Fibroblast of the conjunctiva (primary cell): Measurements from ENCODE around the gene SLC31A1.
"Not testable (repeated sequence)": the region's sequence is repeated elsewhere in the genome, so short reads cannot be mapped to it uniquely, and the experiment has no call there.

Experiments
- DNase-seq: peaks from one replicate; pipeline ENCODE4 v3.0.0-alpha.2; 2010; ENCODE audit warnings: low read depth

SLC31A1 gene

DNA sequence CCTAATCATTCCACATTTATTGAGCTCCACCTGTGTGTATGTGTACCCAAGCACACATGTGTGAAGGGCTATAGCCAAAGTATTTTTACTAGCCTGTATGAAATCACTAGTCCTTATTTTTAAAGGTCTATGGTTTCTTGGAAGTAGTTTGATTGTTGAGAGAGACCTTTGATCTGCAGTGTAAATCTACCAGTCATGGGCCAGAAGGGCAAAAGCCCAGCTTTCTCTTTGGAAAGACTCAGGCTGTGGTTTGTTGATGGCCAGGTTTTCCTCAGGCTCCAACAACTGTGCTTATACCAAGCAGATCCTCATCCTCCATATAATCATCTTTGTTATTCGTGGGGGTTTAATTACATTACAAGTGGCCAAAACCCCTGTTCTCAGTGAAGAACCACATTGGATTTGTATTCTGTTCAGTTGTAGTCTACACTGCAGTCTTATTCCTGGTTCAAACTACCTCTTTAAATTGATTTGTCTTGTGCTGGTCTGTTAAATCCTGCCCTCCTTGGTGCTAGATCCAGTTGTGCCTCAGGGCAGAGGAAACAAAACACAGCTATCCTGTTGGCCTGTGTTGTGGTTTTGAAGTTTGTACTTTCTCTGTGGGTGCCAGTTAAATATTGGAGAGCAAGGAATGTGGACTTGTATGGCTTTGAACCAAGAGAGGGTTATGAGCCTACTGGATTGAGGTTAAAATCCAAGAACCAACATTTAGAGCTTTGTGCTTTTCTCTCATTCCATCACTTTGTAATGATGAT, 40.8 kb downstream of the SLC31A1 start:
- no peak for DNase-seq

DNA sequence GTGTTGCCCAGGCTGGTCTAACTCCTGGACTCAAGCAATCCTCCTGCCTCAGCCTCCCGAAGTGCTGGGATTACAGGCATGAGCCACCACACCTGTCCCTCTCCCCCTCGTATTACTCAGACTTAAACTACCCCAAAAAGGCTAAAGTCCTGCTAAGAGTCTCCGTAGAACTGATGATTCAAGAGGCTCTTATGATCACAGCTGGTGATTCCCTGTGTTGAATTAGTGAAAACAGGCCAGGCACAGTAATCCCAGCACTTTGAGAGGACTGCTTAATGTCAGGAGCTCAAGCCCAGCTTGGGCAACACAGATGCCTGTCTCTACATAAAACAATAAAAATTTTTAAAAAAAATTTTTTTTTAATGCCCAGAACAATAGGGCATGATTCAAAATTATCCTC, 44.8 kb downstream of the SLC31A1 start:
- DNase-seq = no peak

DNA sequence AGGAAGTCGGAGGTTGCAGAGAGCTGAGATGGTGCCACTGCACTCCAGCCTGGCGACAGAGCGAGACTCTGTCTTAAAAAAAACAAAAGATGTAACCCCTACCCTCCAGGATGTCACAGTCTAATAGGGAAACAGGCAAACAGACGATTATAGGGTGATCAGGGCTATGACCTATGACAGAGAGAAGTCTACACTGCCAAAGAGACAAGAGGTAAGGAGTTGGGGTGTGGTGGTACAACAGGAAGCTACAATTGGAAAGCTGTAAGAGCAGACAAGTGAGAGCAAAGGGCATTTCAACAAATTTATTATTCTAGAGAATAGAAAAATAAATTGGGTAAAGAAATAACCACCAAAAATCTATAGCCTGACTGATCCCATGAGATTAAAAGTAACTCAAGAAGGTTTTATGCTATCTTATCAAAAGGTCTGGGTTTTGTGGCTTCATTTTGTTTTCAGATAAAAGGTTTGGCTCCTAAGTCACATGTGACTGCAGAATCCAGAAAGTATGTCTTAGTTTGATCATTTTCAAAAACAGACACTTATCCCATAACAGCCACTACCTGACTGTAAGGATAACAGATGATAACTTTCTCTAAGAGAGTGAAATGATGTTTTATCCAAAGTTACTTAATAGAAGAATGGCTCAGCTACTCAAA, 46.7 kb downstream of the SLC31A1 start:
- DNase-seq = no peak

DNA sequence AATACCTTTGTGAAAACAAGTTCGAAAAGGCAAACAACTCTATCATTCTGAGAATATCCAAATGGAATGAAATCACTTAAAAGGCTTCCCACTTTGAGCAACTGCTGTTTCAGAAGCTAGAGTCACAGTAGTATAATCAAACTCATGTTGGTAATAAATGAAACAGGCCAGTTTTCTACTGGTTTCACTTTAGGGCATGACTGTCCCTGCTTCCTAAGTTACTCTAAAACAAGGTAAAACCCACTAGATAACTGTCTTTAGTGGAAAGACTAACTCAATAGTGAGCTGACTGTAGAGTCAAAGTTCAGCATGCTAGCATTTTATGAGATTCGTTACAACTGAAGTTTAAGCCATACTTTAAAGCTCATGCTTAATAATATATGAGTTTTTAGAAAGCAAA, 48.0 kb downstream of the SLC31A1 start:
- DNase-seq = no peak

DNA sequence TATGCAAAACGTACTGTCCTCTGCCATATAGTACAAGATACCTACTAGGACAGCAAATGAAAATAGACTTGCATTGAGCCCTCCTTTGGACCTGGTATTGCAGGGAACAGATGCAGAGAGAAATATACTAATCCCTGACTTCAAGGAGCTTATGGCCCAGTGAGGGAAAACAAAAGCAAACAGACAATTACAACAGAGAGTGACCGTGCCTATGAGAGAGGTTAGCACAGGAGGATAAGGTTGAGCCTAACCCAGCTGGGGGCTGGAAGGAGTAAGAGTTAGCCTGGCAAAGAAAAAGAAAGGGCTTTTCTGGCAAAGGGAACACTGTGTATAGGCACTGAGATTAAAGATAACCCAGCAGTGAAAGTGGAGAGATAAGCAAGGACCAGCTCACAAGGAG, 48.5 kb downstream of the SLC31A1 start:
- DNase-seq = no peak

DNA sequence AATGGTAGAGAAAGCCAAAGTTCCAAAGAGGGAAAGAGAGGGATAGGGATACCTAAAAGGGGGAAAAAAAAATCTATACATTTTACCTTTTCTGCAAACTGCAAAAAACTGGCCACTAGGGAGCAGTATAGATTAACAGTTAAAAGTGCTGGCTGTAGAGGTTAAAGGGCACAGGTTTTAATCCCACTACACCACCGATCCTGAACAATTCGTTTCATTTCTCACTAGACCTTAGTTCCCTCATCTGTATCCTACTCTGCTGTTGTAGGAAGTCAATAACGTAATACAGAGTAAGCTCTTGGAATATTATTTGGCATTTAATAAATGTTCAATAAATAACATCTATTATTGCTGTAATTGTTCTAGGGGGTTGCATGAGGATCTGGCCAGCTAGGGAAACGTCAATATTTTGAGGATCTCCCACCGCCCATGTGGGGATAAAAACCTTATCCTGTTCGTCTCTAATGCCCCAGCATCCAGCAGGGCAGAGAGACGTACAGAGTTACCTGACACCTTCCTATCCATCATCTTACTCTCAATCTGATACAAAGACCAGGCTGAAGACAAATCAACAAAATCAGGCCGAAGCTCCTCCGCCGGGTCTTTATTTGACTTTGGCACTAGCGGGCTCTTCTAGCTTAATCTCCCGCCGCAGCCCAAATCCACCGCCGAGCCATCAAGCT, 53.3 kb downstream of the SLC31A1 start:
- peak; percentile 46 for DNase-seq

DNA sequence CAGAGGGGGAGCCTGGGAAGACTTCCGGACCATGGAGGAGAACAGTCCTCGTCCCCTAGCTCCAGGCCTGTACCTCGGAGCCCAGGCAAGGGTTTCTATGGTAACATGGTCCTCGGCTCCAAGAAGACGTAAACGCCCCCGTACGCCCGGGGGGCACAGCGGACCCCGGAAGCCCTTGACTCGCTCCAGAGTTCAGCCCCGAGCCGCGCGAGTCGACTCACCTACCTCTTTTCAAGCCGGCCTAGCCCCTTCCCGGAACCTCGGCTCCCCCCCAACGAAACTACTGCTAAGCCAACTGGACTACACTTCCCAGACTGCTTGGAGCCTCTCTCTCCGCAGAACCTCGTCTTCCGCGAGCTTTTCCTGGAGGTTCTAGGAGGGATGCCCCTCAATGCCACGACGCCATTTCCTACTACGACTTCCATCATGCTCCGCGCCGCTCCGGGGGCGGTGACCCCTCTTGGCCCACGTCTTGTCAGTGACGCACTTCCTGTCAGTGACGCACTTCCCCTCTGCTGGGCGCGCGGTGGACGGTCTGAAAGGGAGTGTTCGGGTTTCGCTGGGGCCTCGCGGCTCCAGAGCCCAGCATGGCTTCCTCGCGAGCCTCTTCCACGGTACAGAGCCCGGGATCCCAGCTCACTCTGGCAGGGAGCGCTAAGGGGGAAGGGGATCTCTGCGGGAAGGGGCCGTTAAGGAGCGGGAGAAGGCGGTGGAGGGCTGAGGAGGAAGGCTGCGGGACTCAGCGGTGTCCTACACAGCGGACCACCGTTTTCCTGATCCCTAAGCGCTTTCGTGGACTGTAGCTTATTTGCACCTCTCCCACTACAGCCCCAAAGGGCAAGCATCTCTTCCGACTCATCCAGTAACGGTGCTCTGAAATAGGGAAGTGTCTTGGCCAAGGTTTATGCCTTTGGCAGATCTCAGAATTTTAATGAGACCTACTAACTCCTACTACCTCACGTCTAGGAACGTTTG, 54.1 kb downstream of the SLC31A1 start, which contains the start of the genes CDC26 and PRPF4:
CDC26 (minus strand) TSS at position 416 of the 975 bp plus-strand sequence. CDS start 3,065 bp downstream, outside the sequence.
PRPF4 (plus strand) TSS at position 502 of the 975 bp plus-strand sequence; CDS start at position 588, 86 bp downstream.
- peak; percentile 98 for DNase-seq

DNA sequence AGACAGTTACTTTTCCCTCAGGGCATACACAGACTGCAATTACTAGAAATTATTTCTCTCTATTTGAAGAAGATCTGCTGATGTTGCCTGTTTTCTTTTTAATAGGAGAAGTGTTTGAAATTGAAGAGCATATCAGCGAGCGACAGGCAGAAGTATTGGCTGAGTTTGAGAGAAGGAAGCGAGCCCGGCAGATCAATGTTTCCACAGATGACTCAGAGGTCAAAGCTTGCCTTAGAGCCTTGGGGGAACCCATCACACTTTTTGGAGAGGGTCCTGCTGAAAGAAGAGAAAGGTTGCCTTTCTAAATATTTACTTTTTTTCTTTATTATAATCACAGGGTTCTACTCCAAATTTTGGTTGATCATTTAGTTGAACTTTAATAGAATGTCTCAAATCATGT, 57.5 kb downstream of the SLC31A1 start:
- no peak for DNase-seq

DNA sequence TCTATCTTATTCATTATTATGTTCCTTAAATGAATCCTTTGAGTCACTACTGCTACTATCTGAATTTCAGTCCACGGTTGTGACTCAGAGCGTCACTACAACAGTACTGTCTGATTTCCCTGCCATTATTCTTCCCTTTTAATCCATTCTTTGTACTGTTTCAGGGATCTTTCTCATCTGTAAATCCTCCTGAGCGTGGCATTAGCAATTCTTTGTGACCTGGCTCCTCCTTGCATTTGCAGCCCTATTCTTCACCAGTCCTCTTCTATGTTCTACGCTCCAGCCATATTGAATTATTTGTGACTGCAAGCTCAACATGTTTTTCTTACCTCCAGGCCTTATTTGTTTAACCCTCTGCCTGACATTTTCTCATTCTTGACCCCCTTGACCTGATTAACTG, 60.0 kb downstream of the SLC31A1 start:
- DNase-seq = no peak

DNA sequence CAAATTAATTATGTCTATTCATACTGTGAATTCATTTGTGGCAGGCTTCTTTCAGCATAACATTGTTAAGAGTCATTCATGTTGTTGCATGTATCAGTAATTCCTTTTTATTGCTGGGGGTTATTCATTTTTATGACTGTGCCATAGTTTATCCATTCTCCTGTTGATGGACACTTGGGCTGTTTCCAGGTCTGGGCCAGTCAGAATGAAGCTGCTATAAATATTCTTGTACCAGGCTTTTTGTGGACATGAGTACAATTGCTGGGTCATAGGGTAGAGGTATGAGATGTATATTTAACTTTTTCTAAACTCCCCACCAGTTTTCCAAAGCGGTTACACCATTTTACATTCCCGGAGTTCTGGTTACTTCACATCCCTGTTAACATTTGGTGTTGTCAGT, 67.7 kb downstream of the SLC31A1 start:
- no peak for DNase-seq

DNA sequence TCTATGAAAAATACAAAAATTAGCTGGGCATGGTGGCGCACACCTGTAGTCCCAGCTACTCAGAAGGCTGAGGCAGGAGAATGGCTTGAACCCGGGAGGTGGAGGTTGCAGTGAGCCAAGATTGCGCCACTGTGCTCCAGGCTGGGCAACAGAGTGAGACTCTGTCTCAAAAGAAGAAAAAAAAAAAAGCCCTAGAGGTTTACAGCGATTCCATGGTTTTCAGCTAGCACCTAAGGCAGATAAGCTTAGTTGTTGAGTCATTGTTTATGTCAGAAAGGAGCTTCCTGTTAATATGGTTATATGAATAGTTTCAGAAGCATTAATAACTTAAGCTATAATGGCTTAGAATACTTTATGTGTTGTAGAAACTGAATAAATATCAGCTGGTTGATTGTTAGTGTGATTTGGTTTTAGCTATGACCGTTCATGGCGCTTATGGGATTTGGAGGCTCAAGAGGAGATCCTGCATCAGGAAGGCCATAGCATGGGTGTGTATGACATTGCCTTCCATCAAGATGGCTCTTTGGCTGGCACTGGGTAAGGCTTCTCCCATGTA, 68.8 kb downstream of the SLC31A1 start:
- DNase-seq = no peak

DNA sequence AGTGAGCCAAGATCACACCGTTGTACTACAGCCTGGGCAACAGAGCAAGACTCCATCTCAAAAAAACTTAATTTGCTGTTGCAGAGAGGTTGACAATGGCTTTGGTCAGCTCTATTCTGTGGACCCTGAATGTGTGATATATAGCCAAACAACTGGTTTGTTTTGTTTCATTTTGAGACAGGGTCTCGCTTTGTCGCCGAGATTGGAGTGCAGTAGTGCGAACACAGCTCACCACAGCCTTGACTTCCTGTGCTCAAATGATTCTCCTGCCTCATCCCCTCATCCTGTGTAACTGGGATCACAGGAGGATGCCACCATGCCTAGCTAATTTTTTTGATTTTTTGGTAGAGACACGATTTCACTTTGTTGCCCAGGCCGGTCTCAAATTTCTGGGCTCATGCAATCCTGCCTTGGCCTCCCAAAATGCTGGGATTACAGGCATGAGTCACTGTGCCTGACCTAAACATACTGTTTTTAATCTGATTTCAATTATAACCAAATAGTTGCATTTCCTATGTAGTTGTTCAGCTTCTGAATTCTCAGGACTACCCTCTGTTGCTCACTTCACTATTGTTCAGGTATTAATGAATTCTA, 72.0 kb downstream of the SLC31A1 start:
- peak; percentile 78 for DNase-seq

DNA sequence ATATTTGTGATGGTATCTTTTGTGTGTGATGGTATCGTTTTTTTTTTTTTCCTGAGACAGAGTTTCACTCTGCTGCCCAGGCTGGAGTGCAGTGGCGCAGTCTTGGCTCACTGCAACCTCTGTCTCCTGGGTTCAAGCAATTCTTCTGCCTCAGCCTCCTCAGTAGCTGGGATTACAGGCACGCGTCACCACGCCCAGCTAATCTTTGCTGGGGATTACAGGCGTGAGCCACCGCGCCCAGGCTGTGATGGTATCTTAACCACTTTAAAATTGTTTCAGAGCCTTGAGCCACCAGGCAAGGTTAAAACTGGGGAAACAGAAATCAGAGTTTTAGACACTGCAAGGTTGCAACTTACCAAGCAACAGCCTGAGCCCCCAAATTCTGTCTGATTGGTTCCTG, 74.9 kb downstream of the SLC31A1 start:
- DNase-seq = not testable (repeated sequence)

DNA sequence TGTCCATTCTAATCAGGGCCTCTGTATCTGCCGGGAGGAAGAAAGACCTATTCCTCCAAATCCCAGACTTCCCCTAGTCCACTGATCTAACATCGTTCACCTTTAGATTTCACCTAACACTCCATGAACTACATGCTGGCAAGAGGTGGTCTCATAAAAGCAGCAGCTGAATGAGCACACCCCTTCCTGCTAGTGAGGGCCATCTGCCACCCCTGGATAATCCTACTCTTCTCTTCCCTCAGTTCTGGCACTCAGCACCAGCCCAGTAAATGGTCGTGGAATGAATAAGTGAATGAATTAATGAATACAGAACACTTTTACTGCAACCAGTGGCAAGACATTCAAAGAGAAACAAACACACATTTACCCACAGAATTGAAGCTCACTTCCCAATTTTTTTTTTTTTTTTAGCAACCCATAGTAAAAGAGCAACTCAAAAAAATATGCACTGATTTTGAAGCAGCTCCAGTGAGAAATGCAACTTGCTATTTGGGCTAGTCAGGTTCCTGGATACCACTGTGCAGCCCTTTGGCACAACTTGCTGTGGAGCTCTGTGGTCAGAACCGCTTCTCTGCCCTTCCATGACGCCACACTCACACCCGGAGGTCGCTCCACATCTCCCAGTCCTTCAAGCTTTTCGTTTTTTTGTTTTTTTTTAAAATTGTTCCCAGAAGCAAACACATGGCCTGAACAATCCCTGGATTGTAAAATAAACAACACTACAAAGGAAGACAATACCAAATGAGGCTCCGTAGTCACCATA, 75.6 kb downstream of the SLC31A1 start:
- no peak for DNase-seq

DNA sequence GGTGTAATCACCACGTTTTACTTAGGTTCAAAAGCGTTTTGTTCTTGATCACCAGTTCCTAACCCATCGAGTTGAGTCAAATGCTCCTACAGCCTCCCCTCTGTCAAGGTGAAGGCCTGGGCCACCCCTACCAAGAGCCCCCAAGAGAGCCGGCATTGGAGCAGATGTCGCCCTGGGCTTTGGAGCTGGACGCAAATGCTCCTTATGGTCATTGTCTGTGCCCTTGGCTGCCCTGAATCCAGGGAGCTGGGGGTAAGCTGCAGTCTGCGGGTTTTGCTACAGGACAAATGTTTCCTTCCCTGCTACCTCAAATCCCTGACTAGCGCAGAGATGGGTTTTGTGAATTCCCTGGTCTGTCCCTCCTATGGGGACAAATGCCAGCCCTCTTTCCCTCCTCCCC, 77.0 kb downstream of the SLC31A1 start:
- DNase-seq = no peak

DNA sequence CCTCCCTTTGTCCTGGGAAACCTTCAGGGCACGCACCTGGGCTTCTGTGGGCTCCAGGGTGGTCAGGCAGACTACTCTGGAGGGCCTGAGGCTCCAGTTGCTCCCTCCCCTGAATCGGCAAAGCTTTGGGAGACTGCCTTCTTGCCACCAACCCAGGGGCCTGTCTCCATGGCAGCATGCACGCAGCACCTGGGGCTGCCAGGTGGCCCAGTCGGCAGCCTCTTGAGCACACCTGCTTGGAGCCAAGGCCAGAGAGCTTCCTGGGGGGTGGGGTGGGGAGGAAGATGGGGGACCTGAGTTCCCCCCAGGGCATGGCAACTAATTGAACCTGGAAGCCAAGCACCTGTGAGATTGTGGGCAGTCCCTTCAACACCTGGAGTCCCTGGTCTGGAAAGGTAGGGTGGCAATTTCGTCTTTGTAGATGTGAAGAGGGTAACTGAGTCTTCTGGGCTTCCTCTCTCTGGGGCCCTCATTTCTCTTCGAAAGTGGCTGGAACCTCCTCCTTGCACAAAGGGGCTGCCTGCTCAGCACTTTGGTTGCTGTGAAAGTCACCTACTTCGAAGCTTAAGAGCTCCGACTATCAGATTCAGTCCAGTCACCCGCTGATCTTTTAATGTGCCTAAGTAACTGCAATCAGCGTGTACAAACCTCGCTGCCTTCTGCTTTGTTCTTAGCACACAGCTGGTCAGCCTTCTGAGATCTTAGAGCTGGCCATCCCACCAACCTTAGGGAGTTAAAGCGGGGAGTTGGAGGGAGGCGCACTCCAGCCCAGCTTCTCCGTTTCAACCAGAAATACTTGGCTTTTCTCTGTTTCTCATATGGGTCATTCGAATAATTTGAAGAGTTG, 77.8 kb downstream of the SLC31A1 start:
- DNase-seq = no peak

DNA sequence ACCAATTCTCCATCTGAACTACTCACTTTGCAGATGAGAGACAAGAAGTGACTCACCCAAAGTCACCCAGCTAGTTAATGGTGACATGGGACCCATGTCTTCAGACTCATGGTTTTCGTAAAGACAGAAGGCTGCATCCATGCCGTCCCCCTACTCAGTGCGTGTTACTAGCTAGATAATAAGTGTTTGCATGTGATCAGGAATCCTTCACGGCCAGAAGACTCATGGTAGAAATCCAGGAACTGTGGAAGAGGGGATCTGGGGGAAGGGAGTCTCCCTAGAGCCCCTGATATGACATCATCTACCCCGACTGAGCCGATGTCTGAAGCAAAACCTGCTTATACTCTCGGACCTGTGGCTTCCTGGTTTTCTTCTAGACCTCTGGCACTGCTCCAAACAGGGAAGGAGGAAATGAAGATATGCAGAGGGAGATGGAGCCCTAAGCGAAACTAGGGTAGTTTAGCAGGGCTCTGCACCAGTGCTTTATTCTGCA, 78.5 kb downstream of the SLC31A1 start:
- DNase-seq = no peak

DNA sequence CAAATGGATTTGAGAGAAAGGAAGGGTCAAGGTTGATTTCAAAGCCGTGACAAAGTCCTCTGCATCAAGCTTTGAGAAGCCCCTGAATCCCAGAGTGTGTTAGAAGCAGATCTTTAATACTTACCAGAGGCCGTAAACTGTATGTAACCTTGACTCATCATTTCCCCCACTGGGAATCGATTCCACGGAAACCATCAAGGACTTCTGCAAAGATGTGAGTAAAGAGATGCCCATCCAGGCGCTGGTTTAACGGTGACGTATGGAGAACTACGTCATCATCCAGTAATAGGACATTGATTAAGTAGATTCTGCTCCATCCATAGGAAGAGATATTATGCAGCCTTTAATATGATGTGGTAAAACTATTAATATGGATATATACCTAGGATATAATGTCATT, 80.2 kb downstream of the SLC31A1 start:
- no peak for DNase-seq

DNA sequence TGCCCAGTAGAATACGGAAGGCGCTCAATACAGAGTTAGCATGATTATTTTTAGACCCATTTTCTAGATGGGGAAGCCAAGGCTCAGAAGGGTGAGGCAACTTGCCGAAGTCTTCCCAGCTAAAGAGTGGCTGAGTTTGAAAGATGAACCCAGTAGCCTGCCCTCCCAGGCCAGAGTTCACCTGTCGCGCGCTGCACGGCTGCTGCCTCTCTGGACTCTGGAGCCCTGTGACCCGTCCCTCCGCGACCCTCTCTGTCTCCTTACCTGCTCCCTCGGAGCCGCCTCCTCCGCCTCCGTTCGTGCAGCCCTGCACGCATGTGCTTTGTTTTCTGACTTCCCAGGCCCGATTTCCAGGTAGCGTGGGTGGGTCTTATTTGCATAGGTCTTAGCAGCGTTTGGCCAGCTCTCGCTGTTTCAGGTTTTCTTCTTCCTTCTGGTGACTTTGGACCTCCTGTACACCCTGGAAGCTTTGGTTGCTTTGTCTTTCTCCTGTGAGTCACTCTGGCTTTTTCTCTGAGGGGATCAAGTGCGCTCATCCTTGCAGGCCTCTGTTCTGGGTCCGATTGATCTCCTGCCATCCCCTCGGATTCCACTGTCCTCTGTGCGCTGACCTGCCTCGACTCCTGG, 81.6 kb downstream of the SLC31A1 start, which contains the start of gene RNF183:
RNF183 (minus strand) TSS at position 585 of the 627 bp plus-strand sequence. CDS start 5,192 bp downstream, outside the sequence.
- DNase-seq = no peak
